Vagina (tissue), 2 donors: Measurements from ENCODE around the gene CKAP2L.

Source experiments
- POLR2A ChIP-seq, 2 donors: fragments of 450-650 bp; IDR thresholded peaks; one replicate each; pipeline ENCODE4 v1.6.1; 2017; ENCODE audit warnings: antibody characterized with exemption in 2 of 2, mild to moderate bottlenecking in 2 of 2, moderate library complexity in 2 of 2
- POLR2AphosphoS5 ChIP-seq, 2 donors: sonication (generic); formaldehyde crosslinking; IDR thresholded peaks; one replicate each; pipeline ENCODE4 v1.9.0; 2017; ENCODE audit warnings: antibody characterized with exemption in 2 of 2, mild to moderate bottlenecking in 2 of 2, low read depth in 1 of 2; ENCODE audit not compliant: insufficient read depth in 1 of 2
- TF ChIP-seq, protein P1 (sequence below), 3 experiments: fragments of 450-650 bp in 2 of 3; fragments of 200-600 bp in 1 of 3; sonication (generic) in 1 of 3; IDR thresholded peaks; one replicate each; pipeline ENCODE4 v1.5.1; 2017 to 2019; ENCODE audit warnings: antibody characterized with exemption in 3 of 3, mild to moderate bottlenecking in 2 of 3, moderate library complexity in 2 of 3

DNA sequence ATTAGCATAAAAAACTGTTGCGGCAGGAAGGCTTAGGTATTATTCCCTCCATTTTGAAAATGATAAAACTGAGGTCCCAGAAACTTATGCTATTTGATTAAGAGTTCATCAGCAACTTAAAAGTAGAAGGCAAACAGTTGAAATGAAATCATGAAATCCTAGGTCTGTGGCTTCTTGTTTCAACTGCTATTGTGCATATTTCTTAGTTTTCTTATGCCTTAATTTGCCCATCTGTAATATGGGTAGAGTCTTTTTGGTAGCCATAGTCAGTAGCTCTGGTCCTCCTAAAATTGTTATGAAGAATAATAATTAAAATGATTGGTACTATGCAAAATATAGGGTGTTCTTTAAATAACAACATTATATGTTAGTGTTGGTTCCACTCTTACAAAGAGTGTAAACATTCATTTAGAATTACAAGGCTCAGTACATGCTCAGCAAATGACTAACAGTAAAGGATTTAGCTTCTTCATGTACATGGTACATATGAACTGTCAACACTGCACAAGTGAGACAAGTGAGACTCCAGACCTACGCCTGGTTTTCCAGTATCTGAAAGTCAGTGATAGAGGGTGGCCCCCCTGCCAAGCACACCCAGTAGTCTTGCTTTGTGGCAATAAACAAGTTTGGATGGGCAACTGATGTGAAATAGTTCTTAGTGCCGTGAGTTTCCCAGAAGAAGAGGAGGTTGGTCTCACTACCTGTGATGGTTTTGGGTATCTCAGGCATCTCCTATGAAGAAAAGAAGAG lies 10.3 kb upstream of the CKAP2L start:
- TF ChIP-seq POLR2A (IDR thresholded peaks at IDR 0.05) (no peak), POLR2AphosphoS5 (IDR thresholded peaks at IDR 0.05; ENCODE audit: insufficient read depth in 1 of 2, low read depth in 1 of 2) (no peak)
- TF ChIP-seq, protein P1, sequence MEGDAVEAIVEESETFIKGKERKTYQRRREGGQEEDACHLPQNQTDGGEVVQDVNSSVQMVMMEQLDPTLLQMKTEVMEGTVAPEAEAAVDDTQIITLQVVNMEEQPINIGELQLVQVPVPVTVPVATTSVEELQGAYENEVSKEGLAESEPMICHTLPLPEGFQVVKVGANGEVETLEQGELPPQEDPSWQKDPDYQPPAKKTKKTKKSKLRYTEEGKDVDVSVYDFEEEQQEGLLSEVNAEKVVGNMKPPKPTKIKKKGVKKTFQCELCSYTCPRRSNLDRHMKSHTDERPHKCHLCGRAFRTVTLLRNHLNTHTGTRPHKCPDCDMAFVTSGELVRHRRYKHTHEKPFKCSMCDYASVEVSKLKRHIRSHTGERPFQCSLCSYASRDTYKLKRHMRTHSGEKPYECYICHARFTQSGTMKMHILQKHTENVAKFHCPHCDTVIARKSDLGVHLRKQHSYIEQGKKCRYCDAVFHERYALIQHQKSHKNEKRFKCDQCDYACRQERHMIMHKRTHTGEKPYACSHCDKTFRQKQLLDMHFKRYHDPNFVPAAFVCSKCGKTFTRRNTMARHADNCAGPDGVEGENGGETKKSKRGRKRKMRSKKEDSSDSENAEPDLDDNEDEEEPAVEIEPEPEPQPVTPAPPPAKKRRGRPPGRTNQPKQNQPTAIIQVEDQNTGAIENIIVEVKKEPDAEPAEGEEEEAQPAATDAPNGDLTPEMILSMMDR (IDR thresholded peaks at IDR 0.05), result no peak
